ENCODE measurements around the gene SIM1.

The SIM1 gene

GRCh38 chr6:100457311-100457990 lies 7.3 kb downstream of the SIM1 start:
- no peak for DNase-seq (ENCODE audit: low read depth in 3 of 3, low spot score in 1 of 3)

- no peak for DNase-seq (ENCODE audit: low read depth in 3 of 3, low spot score in 1 of 3)
Measured at GRCh38 chr6:100456908-100457235, 7.8 kb downstream of the SIM1 start.

GRCh38 chr6:100456141-100456907 lies 8.4 kb downstream of the SIM1 start:
- no peak for DNase-seq (ENCODE audit: low read depth in 3 of 3, low spot score in 1 of 3)

- DNase-seq (ENCODE audit: low read depth in 3 of 3, low spot score in 1 of 3) = no peak
Measured at GRCh38 chr6:100455230-100456124, 9.2 kb downstream of the SIM1 start.

- DNase-seq (ENCODE audit: low read depth in 3 of 3, low spot score in 1 of 3) = no peak
Measured at GRCh38 chr6:100454551-100455229, 10.0 kb downstream of the SIM1 start.

- no peak for DNase-seq (ENCODE audit: low read depth in 3 of 3, low spot score in 1 of 3)
Measured at GRCh38 chr6:100453701-100454521, 10.8 kb downstream of the SIM1 start.

- DNase-seq (ENCODE audit: low read depth in 3 of 3, low spot score in 1 of 3) = no peak
Measured at GRCh38 chr6:100452998-100453397, 11.7 kb downstream of the SIM1 start.

GRCh38 chr6:100451577-100451976 lies 13.1 kb downstream of the SIM1 start:
- no peak for DNase-seq (ENCODE audit: low read depth in 3 of 3, low spot score in 1 of 3)

GRCh38 chr6:100449239-100449691 lies 15.5 kb downstream of the SIM1 start:
- DNase-seq (ENCODE audit: low read depth in 3 of 3, low spot score in 1 of 3) = no peak

GRCh38 chr6:100447900-100448748 lies 16.6 kb downstream of the SIM1 start:
- no peak for DNase-seq (ENCODE audit: low read depth in 3 of 3, low spot score in 1 of 3)

GRCh38 chr6:100447081-100447899 lies 17.4 kb downstream of the SIM1 start:
- DNase-seq (ENCODE audit: low read depth in 3 of 3, low spot score in 1 of 3) = no peak

GRCh38 chr6:100446115-100447080 lies 18.3 kb downstream of the SIM1 start:
- no peak for DNase-seq (ENCODE audit: low read depth in 3 of 3, low spot score in 1 of 3)

- no peak for DNase-seq (ENCODE audit: low read depth in 3 of 3, low spot score in 1 of 3)
Measured at GRCh38 chr6:100445512-100445911, 19.2 kb downstream of the SIM1 start.

GRCh38 chr6:100440935-100441334 lies 23.8 kb downstream of the SIM1 start:
- DNase-seq (ENCODE audit: low read depth in 3 of 3, low spot score in 1 of 3) = no peak

- DNase-seq (ENCODE audit: low read depth in 3 of 3, low spot score in 1 of 3) = no peak
Measured at GRCh38 chr6:100435299-100435698, 29.4 kb downstream of the SIM1 start.

GRCh38 chr6:100433726-100434435 lies 30.8 kb downstream of the SIM1 start:
- no peak for DNase-seq (ENCODE audit: low read depth in 3 of 3, low spot score in 1 of 3)

GRCh38 chr6:100432136-100432535 lies 32.6 kb downstream of the SIM1 start:
- no peak for DNase-seq (ENCODE audit: low read depth in 3 of 3, low spot score in 1 of 3)
